Tibial nerve (tissue), 4 donors: ENCODE data around the gene HPS1. TPM values are rescaled to one million over a fixed set of nuclear protein-coding genes. Genes with fewer than 3 reads are reported as not detected.
A peak's percentile ranks its signal among the peaks of the same experiment; 100 is the strongest.

ENCODE experiments used
- DNase-seq, 2 donors: peaks; one replicate each; pipeline ENCODE4 v3.0.0-alpha.2; 2019; ENCODE audit warnings: low spot score in 2 of 2
- H3K27ac ChIP-seq, 4 donors: fragments of 200-600 bp; sonication (generic) in 3 of 4; one replicate each; pipeline ENCODE4 v1.5.1; 2017 to 2019; ENCODE audit warnings: mild to moderate bottlenecking in 1 of 4
- H3K27me3 ChIP-seq, 2 donors: fragments of 200-600 bp; sonication (generic) in 1 of 2; one replicate each; pipeline versions ENCODE4 v1.5.1 to v1.6.0; 2017 to 2019
- H3K36me3 ChIP-seq, 3 donors: fragments of 200-600 bp; sonication (generic); one replicate each; pipeline ENCODE4 v1.5.1; 2018 to 2019
- H3K4me1 ChIP-seq, 4 donors: fragments of 200-600 bp; sonication (generic) in 3 of 4; one replicate each; pipeline ENCODE4 v1.5.1; 2017 to 2019
- H3K4me3 ChIP-seq, 4 donors: fragments of 200-600 bp; sonication (generic) in 3 of 4; one replicate each; pipeline ENCODE4 v1.5.1; 2017 to 2019; ENCODE audit warnings: mild to moderate bottlenecking in 1 of 4, moderate library complexity in 1 of 4
- H3K9me3 ChIP-seq, 4 donors: fragments of 200-600 bp; sonication (generic) in 3 of 4; one replicate each; pipeline ENCODE4 v1.5.1; 2017 to 2019
- CTCF ChIP-seq, 5 experiments: fragments of 200-600 bp in 3 of 5; fragments of 450-650 bp in 2 of 5; sonication (generic) in 3 of 5; IDR thresholded peaks; one replicate each; pipeline ENCODE4 v1.5.1; 2016 to 2019; ENCODE audit warnings: antibody characterized with exemption in 5 of 5, mild to moderate bottlenecking in 3 of 5, moderate library complexity in 2 of 5
- EP300 ChIP-seq, 2 donors: sonication (generic); formaldehyde crosslinking; IDR thresholded peaks; one replicate each; pipeline ENCODE4 v1.6.1; 2017; ENCODE audit warnings: antibody characterized with exemption in 2 of 2, mild to moderate bottlenecking in 1 of 2
- POLR2A ChIP-seq, 2 donors: fragments of 450-650 bp; IDR thresholded peaks; one replicate each; pipeline ENCODE4 v1.6.1; 2017; ENCODE audit warnings: antibody characterized with exemption in 2 of 2, mild to moderate bottlenecking in 2 of 2, moderate library complexity in 2 of 2
- WGBS, 2 donors: methylation state at CpG; one replicate each; pipeline ENCODE4 v1.1.5; 2018; 5-methylcytosine and 5-hydroxymethylcytosine counted together
- total RNA-seq, 4 donors: library from RNA; depleted of rRNA; stranded (reverse); fragments of >200 nt; gene quantifications; one replicate each; pipeline ENCODE4 v1.1.0, GENCODE V29; 2016

HPS1 gene
- 100 to 1,000 TPM in 1 of 4 donors, 10 to 100 TPM in 3; 38.7 to 101 (median 62.5) TPM for total RNA-seq

- peaks cover 0 to 38% (median 0%) of the 10 kb centered on the region in 3 donors for H3K36me3 ChIP-seq
- peak within 1 kb of the TSS; percentile 60 to 93 (median 80) for H3K4me3 ChIP-seq
- WGBS, 2 donors: 3 to 4% methylated on average over 28 to 37 of the region's 47 CpGs
- TF ChIP-seq POLR2A (IDR thresholded peaks at IDR 0.05) (peak; percentile 88 to 89), EP300 (IDR thresholded peaks at IDR 0.05) (peak in 1 of 2 donors; percentile 86), CTCF (IDR thresholded peaks at IDR 0.05) (peak in 2 of 5 experiments; percentile 31 to 40)
- DNase-seq: peak; percentile 70 to 71
- peak within 1 kb of the TSS; percentile 81 to 96 (median 94) for H3K27ac ChIP-seq
- no peaks in the 10 kb centered on the region for H3K9me3 ChIP-seq
- no peaks in the 10 kb centered on the region for H3K27me3 ChIP-seq
- H3K4me1 ChIP-seq: peaks cover 0 to 23% (median 5%) of the 10 kb centered on the region in 4 donors
These were observed at the start of gene HPS1 for GRCh38 chr10:98446661-98447221. TSS of gene HPS1 (minus strand) at chr10:98446935. CDS start at chr10:98443240, 3,695 bp downstream.

GRCh38 chr10:98492763-98493162 lies 46.0 kb upstream of the HPS1 start:
- Histone ChIP-seq H3K4me3 (no peak overlapping the region), H3K36me3 (no peaks in the 10 kb centered on the region), H3K4me1 (no peaks in the 10 kb centered on the region), H3K27ac (no peak overlapping the region), H3K27me3 (no peaks in the 10 kb centered on the region), H3K9me3 (peaks cover 0 to 26% (median 5%) of the 10 kb centered on the region in 4 donors)
- 80 to 90% methylated on average over 1 of the region's 1 CpG for WGBS, 2 donors
- TF ChIP-seq POLR2A (IDR thresholded peaks at IDR 0.05) (no peak), CTCF (IDR thresholded peaks at IDR 0.05) (no peak), EP300 (IDR thresholded peaks at IDR 0.05) (no peak)
- DNase-seq: no peak

GRCh38 chr10:98489561-98490481 lies 43.1 kb upstream of the HPS1 start:
- no peaks in the 10 kb centered on the region for H3K4me1 ChIP-seq
- no peak overlapping the region for H3K4me3 ChIP-seq
- no peaks in the 10 kb centered on the region for H3K27me3 ChIP-seq
- peaks cover 0 to 8% (median 0%) of the 10 kb centered on the region in 4 donors for H3K9me3 ChIP-seq
- no peaks in the 10 kb centered on the region for H3K36me3 ChIP-seq
- WGBS, 2 donors: 84 to 86% methylated on average over 13 of the region's 13 CpGs
- DNase-seq: no peak
- TF ChIP-seq CTCF (IDR thresholded peaks at IDR 0.05) (no peak), POLR2A (IDR thresholded peaks at IDR 0.05) (no peak), EP300 (IDR thresholded peaks at IDR 0.05) (no peak)
- H3K27ac ChIP-seq: peak overlapping the region in 1 of 4 donors; percentile 62

GRCh38 chr10:98488669-98489430 lies 42.1 kb upstream of the HPS1 start:
- H3K27ac ChIP-seq: peak overlapping the region in 1 of 4 donors; percentile 62
- TF ChIP-seq EP300 (IDR thresholded peaks at IDR 0.05) (no peak), CTCF (IDR thresholded peaks at IDR 0.05) (no peak), POLR2A (IDR thresholded peaks at IDR 0.05) (no peak)
- peak in 1 of 2 donors; percentile 36 for DNase-seq
- H3K27me3 ChIP-seq: no peaks in the 10 kb centered on the region
- WGBS, 2 donors: 65 to 89% methylated on average over 1 of the region's 1 CpG
- H3K4me1 ChIP-seq: no peaks in the 10 kb centered on the region
- no peak overlapping the region for H3K4me3 ChIP-seq
- H3K9me3 ChIP-seq: peaks cover 0 to 4% (median 0%) of the 10 kb centered on the region in 4 donors
- no peaks in the 10 kb centered on the region for H3K36me3 ChIP-seq
